ENCODE measurements around the gene ZSCAN21. TPM values are rescaled to one million over a fixed set of nuclear protein-coding genes. Genes with fewer than 3 reads are reported as not detected.

ZSCAN21 gene
- polyA plus RNA-seq, 2 of the 4 experiments (the other 2 are of a cell fraction), result 9.1 to 18.3 TPM

GRCh38 chr7:100034871-100035510, 14.6 kb upstream of the ZSCAN21 start:
- Histone ChIP-seq H3K9me3 (peaks cover 45% of the 10 kb centered on the region), H3K4me3 (no peak overlapping the region), H3K27ac (peak overlapping the region in 1 of 2 experiments; percentile 48; a peak in 2 of 6 replicates), H3K4me1 (peaks cover 9% of the 10 kb centered on the region; the same call in 2 of the 3 replicates), H3K4me2 (peak overlapping the region; percentile 19; the same call in 1 of the 3 replicates)
- FAIRE-seq, result no peak
- CTCF ChIA-PET, result no interaction called here
- WGBS (ENCODE audit: missing lambda C conversion rate), result 36% methylated on average over 8 of the region's 8 CpGs
- DNase-seq (ENCODE audit: low read depth in 1 of 2, low spot score in 1 of 2), result peak in 1 of 2 experiments; percentile 42
- POLR2A ChIA-PET, result no interaction called here
- ATAC-seq, result peak; percentile 39 to 81; a peak in 5 of 6 replicates
- TF ChIP-seq PHF8 (IDR thresholded peaks at IDR 0.05; ENCODE audit: borderline replicate concordance, low read depth), result no peak
- no peak for TF ChIP-seq BCL3 (IDR thresholded peaks at IDR 0.05)
- TF ChIP-seq FOXS1 (CRISPR knock-in tag; IDR thresholded peaks at IDR 0.05), result no peak
- no peak for TF ChIP-seq FOSL2 (IDR thresholded peaks at IDR 0.05)
- peak; percentile 47; the same call in 1 of the 2 replicates for TF ChIP-seq FOSL2 (CRISPR knock-in tag; IDR thresholded peaks at IDR 0.05)
- no peak for TF ChIP-seq JUN (IDR thresholded peaks at IDR 0.05)
- no peak for TF ChIP-seq ATOH8 (CRISPR knock-in tag; IDR thresholded peaks at IDR 0.05; ENCODE audit: low read depth)
- peak; percentile 32; the same call in 1 of the 2 replicates for TF ChIP-seq JUNB (IDR thresholded peaks at IDR 0.05)
- TF ChIP-seq HOXB5 (CRISPR knock-in tag; IDR thresholded peaks at IDR 0.05), result no peak
- no peak for TF ChIP-seq FOSB (CRISPR knock-in tag; IDR thresholded peaks at IDR 0.05)
- no peak for TF ChIP-seq ZNF302 (CRISPR knock-in tag; IDR thresholded peaks at IDR 0.05)
- no peak for TF ChIP-seq HOXB13 (CRISPR knock-in tag; IDR thresholded peaks at IDR 0.05; ENCODE audit: low read depth)
- no peak for TF ChIP-seq KDM1A (IDR thresholded peaks at IDR 0.05; ENCODE audit: low read depth)
- TF ChIP-seq NPAS2 (CRISPR knock-in tag; IDR thresholded peaks at IDR 0.05; ENCODE audit: borderline replicate concordance), result no peak
- TF ChIP-seq CHD2 (IDR thresholded peaks at IDR 0.05; ENCODE audit: low read length, partially characterized antibody), result no peak
- no peak for TF ChIP-seq ZFP36 (IDR thresholded peaks at IDR 0.05; ENCODE audit: borderline replicate concordance, partially characterized antibody)
- TF ChIP-seq, protein P1, sequence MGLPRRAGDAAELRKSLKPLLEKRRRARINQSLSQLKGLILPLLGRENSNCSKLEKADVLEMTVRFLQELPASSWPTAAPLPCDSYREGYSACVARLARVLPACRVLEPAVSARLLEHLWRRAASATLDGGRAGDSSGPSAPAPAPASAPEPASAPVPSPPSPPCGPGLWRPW (IDR thresholded peaks at IDR 0.05), result no peak
- TF ChIP-seq HMGXB4 (CRISPR knock-in tag; IDR thresholded peaks at IDR 0.05; ENCODE audit: borderline replicate concordance), result no peak
- no peak for TF ChIP-seq ELK1 (IDR thresholded peaks at IDR 0.05; ENCODE audit: low read depth, low read length)
- no peak for TF ChIP-seq EP300 (IDR thresholded peaks at IDR 0.05)
- no peak for TF ChIP-seq HOXA7 (CRISPR knock-in tag; IDR thresholded peaks at IDR 0.05)
- TF ChIP-seq MAX (IDR thresholded peaks at IDR 0.05), result peak; percentile 40; the same call in 1 of the 2 replicates
- TF ChIP-seq POLR2AphosphoS2 (conservative IDR thresholded peaks at IDR 0.05; ENCODE audit: low read length), result no peak
- no peak for TF ChIP-seq NR3C1 (IDR thresholded peaks at IDR 0.05)
- TF ChIP-seq KDM5A (IDR thresholded peaks at IDR 0.05), result no peak
- TF ChIP-seq CBX8 (IDR thresholded peaks at IDR 0.05), result no peak
- TF ChIP-seq GATA3 (IDR thresholded peaks at IDR 0.05; ENCODE audit: borderline replicate concordance), result peak; percentile 68; the same call in 1 of the 2 replicates
- TF ChIP-seq NFE2L2 (conservative IDR thresholded peaks at IDR 0.05; ENCODE audit: low read length), result no peak
- no peak for TF ChIP-seq BHLHE40 (IDR thresholded peaks at IDR 0.05; ENCODE audit: low read depth, low read length)
